HepG2 (cell line): ENCODE results near the gene C10orf143. TPM values are rescaled to one million over a fixed set of nuclear protein-coding genes. Genes with fewer than 3 reads are reported as not detected.

ENCODE experiments used
- ATAC-seq: fragments of 200-7000 bp; cut with Tn5 transposase; 3 replicates; pipeline ENCODE4 v1.9.1; 2020; ENCODE audit warnings: mild to moderate bottlenecking, moderate library complexity
- BruUV-seq: library from RNA; stranded (reverse); fragments of 400-500 nt; replicated peaks from 2 replicates; lab custom pipeline; 2021; lab: Mats Ljungman, UMichigan
- CTCF ChIA-PET: fragments of 300-600 bp; formaldehyde crosslinking; extraction: SDS; loops from one replicate; lab custom pipeline; 2021; ENCODE audit warnings: low total read pairs, inconsistent platforms, low intra/inter-chr PET ratio; lab: Yijun Ruan, JAX
- POLR2A ChIA-PET: fragments of 350-600 bp; sonication (Branson Sonifier 250); formaldehyde crosslinking; loops from one replicate; lab custom pipeline; 2020; ENCODE audit warnings: antibody characterized with exemption, inconsistent platforms; lab: Yijun Ruan, JAX
- DNase-seq: peaks from one replicate; pipeline ENCODE4 v3.0.0-alpha.2; 2015; ENCODE audit warnings: low spot score
- FAIRE-seq: peaks from 3 replicates; lab custom pipeline; 2011; peaks lifted over from hg19 to GRCh38; lab: Jason Lieb, UNC
- H2AFZ ChIP-seq: one replicate; pipeline ENCODE4 v1.6.1; 2011; ENCODE audit warnings: low read length, inconsistent platforms
- H3K27ac ChIP-seq: fragments of 300-600 bp; 3 replicates; pipeline ENCODE4 v1.8.0; 2011; ENCODE audit warnings: mixed run types, mild to moderate bottlenecking, mixed read lengths, low read length, inconsistent platforms; ENCODE audit not compliant: insufficient read depth; ENCODE audit errors: extremely low read length
- H3K27me3 ChIP-seq, 2 experiments: fragments of 200-600 bp in 1 of 2; 2 replicates in 1 of 2; 3 replicates in 1 of 2; pipeline versions ENCODE4 v1.6.0 to v1.8.0; 2011; ENCODE audit warnings: low read length in 2 of 2, mild to moderate bottlenecking in 2 of 2, moderate library complexity in 2 of 2, inconsistent platforms in 1 of 2; ENCODE audit not compliant: insufficient read depth in 2 of 2, control insufficient read depth in 1 of 2
- H3K36me3 ChIP-seq, 2 experiments: fragments of 200-600 bp in 1 of 2; replicated peaks in 1 of 2; 2 replicates in 1 of 2; 3 replicates in 1 of 2; pipeline versions ENCODE4 v1.5.1 to v1.8.0; 2011; ENCODE audit warnings: low read length in 2 of 2, inconsistent platforms in 1 of 2; ENCODE audit not compliant: insufficient read depth in 2 of 2, control insufficient read depth in 1 of 2
- H3K4me1 ChIP-seq: 2 replicates; pipeline ENCODE4 v1.5.1; 2012; ENCODE audit warnings: low read length, inconsistent platforms; ENCODE audit not compliant: insufficient read depth
- H3K4me2 ChIP-seq: 2 replicates; pipeline ENCODE4 v1.6.0; 2011; ENCODE audit warnings: low read depth, low read length, inconsistent platforms
- H3K4me3 ChIP-seq, 3 experiments: fragments of 200-600 bp in 1 of 3; sonication (generic), shearing (Covaris generic) in 1 of 3; replicated peaks in 1 of 3; 2 replicates each; pipeline ENCODE4 v1.5.1; 2011 to 2016; ENCODE audit warnings: low read length in 3 of 3, inconsistent platforms in 2 of 3, low read depth in 2 of 3, mild to moderate bottlenecking in 2 of 3, control low read depth in 1 of 3, mixed read lengths in 1 of 3; ENCODE audit not compliant: insufficient read depth in 1 of 3
- H3K79me2 ChIP-seq: one replicate; pipeline ENCODE4 v1.6.1; 2011; ENCODE audit warnings: low read length, inconsistent platforms; ENCODE audit not compliant: insufficient read depth
- H3K9ac ChIP-seq: 2 replicates; pipeline ENCODE4 v1.6.0; 2011; ENCODE audit warnings: mild to moderate bottlenecking, low read depth, low read length, inconsistent platforms; ENCODE audit not compliant: insufficient read depth
- H3K9me3 ChIP-seq: 2 replicates; pipeline ENCODE4 v1.5.1; 2012; ENCODE audit warnings: mild to moderate bottlenecking, low read length
- H4K20me1 ChIP-seq: 2 replicates; pipeline ENCODE4 v1.6.0; 2011; ENCODE audit warnings: inconsistent platforms, mild to moderate bottlenecking, low read length, moderate library complexity; ENCODE audit not compliant: insufficient read depth
- CEBPB ChIP-seq: IDR thresholded peaks from 2 replicates; pipeline ENCODE4 v1.6.1; 2011; ENCODE audit warnings: low read depth, low read length, improper control_type of control experiment, borderline replicate concordance
- ETV5 ChIP-seq: IDR thresholded peaks from 2 replicates; pipeline ENCODE4 v1.6.1; 2018; ENCODE audit warnings: missing biosample characterization, missing genetic modification reagents, inconsistent platforms, borderline replicate concordance
- NR2C2 ChIP-seq: sonication (generic); formaldehyde crosslinking; IDR thresholded peaks from 2 replicates; pipeline ENCODE4 v1.4.0; 2020; ENCODE audit warnings: missing genetic modification reagents, mild to moderate bottlenecking, moderate library complexity, borderline replicate concordance
- NR2F1 ChIP-seq, 2 experiments: fragments of 450-650 bp in 1 of 2; formaldehyde crosslinking in 1 of 2; IDR thresholded peaks; 2 replicates each; pipeline versions ENCODE4 v1.5.0 to v1.6.1; 2016 to 2020; ENCODE audit warnings: mild to moderate bottlenecking in 1 of 2, missing compliant biosample characterization in 1 of 2, missing genetic modification reagents in 1 of 2, moderate library complexity in 1 of 2
- SMARCC2 ChIP-seq: fragments of 450-650 bp; IDR thresholded peaks from 2 replicates; pipeline ENCODE4 v1.6.1; 2017; ENCODE audit warnings: antibody characterized with exemption, mild to moderate bottlenecking
- WIZ ChIP-seq: sonication (generic); formaldehyde crosslinking; IDR thresholded peaks from 2 replicates; pipeline ENCODE4 v1.5.1; 2020; ENCODE audit warnings: mild to moderate bottlenecking, missing genetic modification reagents
- ZBTB20 ChIP-seq: sonication (generic); formaldehyde crosslinking; IDR thresholded peaks from 2 replicates; pipeline ENCODE4 v1.8.1; 2023; ENCODE audit warnings: missing genetic modification reagents, low read depth, mild to moderate bottlenecking, borderline replicate concordance
- ZNF574 ChIP-seq: sonication (generic); formaldehyde crosslinking; IDR thresholded peaks from 2 replicates; pipeline ENCODE4 v1.4.0; 2020; ENCODE audit warnings: missing genetic modification reagents
- ZUFSP ChIP-seq: sonication (generic); formaldehyde crosslinking; IDR thresholded peaks from 2 replicates; pipeline ENCODE4 v1.9.0; 2021; ENCODE audit warnings: missing genetic modification reagents, mild to moderate bottlenecking, borderline replicate concordance
- WGBS: methylation state at CpG from one replicate; pipeline ENCODE4 v1.1.6; 2017; ENCODE audit warnings: low lambda C conversion rate; 5-methylcytosine and 5-hydroxymethylcytosine counted together
- in situ Hi-C: cut with HindIII; loops from 2 replicates; pipeline ENCODE4 v1.10.0; 2017; ENCODE audit warnings: low pct_unique_long_range_greater_than_20kb; ENCODE audit not compliant: extremely low pct_ligation_motif_present
- intact Hi-C: fragments of 100-400 bp; cut with micrococcal nuclease; formaldehyde crosslinking; loops from one replicate; pipeline ENCODE4 v1.10.0; 2022; ENCODE audit not compliant: unreplicated experiment
- polyA plus RNA-seq, 8 experiments: library from polyadenylated mRNA; depleted of rRNA in 3 of 8; stranded (reverse) in 7 of 8; unstranded in 1 of 8; fragments of >200 nt; fragmentation: Illumina TruSeq in 4 of 8; extraction: Trizol in 4 of 8; gene quantifications; 2 replicates each; pipeline versions ENCODE4 v1.2.1 to v1.2.3, GENCODE V29; 2011 to 2016; ENCODE audit warnings: low read depth in 4 of 8, missing spikeins in 1 of 8, mixed read lengths in 1 of 8; ENCODE audit not compliant: insufficient read depth in 1 of 8
- total RNA-seq, 5 experiments: library from RNA; depleted of rRNA; stranded (reverse); fragments of >200 nt; fragmentation: Illumina TruSeq; extraction: Trizol; gene quantifications; 2 replicates each; pipeline ENCODE4 v1.2.3, GENCODE V29; 2016; ENCODE audit warnings: low read depth in 1 of 5

C10orf143 gene
- total and polyA plus RNA-seq, 2 of the 13 experiments (the other 11 are each of a cell fraction or from before 2014, with no cell fraction given), result 0.21 to 0.91 TPM

- WGBS, result 0% methylated on average over 3 of the region's 6 CpGs
- in situ Hi-C loops, result no loop called here
- no peaks in the 10 kb centered on the region for H3K36me3 ChIP-seq
Measured at GRCh38 chr10:130022086-130022485, 88.5 kb downstream of the C10orf143 start.

More at GRCh38 chr10:130022086-130022485, 88.5 kb downstream of the C10orf143 start:
- no peak for ATAC-seq
- no peaks in the 10 kb centered on the region for H3K79me2 ChIP-seq
- no peak overlapping the region for H3K9ac ChIP-seq
- H3K27me3 ChIP-seq, result peaks cover 19 to 66% of the 10 kb centered on the region in 2 experiments
- BruUV-seq, result no TSS peak
- no peak overlapping the region for H3K4me3 ChIP-seq
- ChIA-PET POLR2A (no interaction called here), CTCF (no interaction called here)
- no peak for TF ChIP-seq NR2F1 (CRISPR knock-in tag; IDR thresholded peaks at IDR 0.05)
- TF ChIP-seq NR2C2 (CRISPR knock-in tag), result no peak
- TF ChIP-seq ZUFSP (CRISPR knock-in tag), result no peak
- no peak for TF ChIP-seq ZBTB20 (CRISPR knock-in tag)
- no peak for TF ChIP-seq SMARCC2
- TF ChIP-seq ETV5 (CRISPR knock-in tag), result no peak
- TF ChIP-seq CEBPB, result no peak
- TF ChIP-seq ZNF574 (CRISPR knock-in tag), result no peak
- no peak for TF ChIP-seq WIZ (CRISPR knock-in tag)
- no peak for DNase-seq
- no peaks in the 10 kb centered on the region for H3K9me3 ChIP-seq
- no peaks in the 10 kb centered on the region for H3K4me1 ChIP-seq
- H3K27ac ChIP-seq, result no peak overlapping the region
- H3K4me2 ChIP-seq, result no peak overlapping the region
- H2AFZ ChIP-seq, result no peak overlapping the region
- intact Hi-C loops, result no loop called here
- FAIRE-seq, result no peak
- no peaks in the 10 kb centered on the region for H4K20me1 ChIP-seq
